ENCODE measurements around the gene ILKAP.

Gene ILKAP

DNA sequence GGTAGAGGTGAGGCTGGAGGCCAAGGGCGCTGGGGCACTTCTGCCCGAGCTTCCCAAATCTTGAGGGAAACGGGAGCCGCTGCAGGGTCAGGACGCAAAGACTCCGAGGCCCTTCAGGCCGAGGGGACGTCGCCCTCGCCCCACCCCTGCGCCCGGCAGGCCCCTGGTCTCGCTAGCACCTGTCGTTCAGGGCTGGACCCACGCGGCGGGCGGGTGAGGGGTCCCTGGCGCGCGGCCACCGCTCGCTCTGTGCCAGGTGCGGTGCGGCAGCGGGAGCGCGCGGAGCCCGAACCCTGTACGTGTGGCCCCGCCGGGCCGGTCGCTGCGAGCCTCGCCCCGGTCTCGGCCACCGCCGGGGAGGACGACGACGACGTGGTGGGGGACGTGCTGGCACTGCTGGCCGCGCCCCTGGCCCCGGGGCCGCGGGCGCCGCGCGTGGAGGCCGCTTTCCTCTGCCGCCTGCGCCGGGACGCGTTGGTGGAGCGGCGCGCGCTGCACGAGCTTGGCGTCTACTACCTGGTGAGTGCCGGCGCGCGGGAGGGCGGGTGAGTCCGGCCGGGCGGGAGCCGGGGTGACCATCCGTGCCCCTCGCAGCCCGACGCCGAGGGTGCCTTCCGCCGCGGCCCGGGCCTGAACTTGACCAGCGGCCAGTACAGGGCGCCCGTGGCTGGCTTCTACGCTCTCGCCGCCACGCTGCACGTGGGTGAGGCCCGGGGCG, 39.9 kb downstream of the ILKAP start:
- no peak for DNase-seq

GRCh38 chr2:238162846-238163441, 40.6 kb downstream of the ILKAP start:
- no peak for DNase-seq

GRCh38 chr2:238162251-238162845, 41.1 kb downstream of the ILKAP start:
- no peak for DNase-seq

GRCh38 chr2:238161291-238162051, 42.0 kb downstream of the ILKAP start:
- no peak for DNase-seq

- DNase-seq: peak in 1 of 2 donors; percentile 17
Measured at GRCh38 chr2:238160206-238161129, 43.0 kb downstream of the ILKAP start.

DNA sequence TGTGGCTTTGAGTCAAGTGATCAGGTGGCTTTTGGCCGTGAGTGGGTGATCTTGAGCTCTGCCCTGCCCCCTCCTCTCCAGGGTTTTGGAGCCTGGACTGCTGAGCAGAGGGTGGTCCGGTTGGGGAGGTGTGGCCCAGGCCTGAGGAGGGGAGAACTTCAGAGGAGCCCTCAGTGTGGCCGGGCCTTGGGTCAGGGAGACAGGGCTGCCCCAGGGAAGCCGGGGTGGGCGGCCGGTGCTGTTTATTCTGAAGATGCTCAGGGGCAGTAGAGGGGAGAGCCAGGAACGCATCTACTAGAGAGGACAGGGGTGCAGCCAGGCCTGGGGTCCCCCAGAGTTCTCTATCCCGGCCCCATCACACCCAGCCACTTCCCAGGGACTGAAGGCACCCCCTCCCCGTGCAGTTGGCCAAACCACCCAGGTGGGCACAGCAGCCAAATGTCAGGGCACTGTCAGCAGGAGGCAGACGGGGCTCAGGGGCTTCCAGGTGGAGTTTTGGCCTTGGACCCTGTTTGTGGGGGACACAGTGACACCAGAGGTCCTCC, 43.8 kb downstream of the ILKAP start:
- DNase-seq: no peak

DNA sequence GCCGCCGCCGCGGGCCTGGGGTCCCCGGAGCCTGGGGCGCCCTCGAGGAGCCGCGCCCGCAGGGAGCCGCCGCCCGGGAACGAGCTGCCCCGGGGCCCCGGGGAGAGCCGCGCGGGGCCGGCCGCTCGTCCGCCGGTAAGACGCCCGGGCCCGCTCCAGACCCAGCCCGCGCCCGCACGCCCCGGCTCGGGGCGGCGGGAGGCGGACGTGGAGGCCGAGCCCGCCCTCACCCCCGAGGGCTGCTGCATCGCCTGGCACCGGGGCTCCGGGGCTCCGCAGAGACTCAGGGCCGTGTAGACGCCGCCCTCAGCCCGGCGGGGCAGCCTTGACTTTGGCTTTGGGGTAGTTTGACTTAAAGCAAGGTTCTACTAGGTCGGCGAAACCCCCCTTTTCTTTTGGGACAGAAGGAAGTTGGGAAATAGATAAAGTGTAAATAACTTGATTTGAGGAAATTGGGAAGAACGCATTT, 44.4 kb downstream of the ILKAP start:
- no peak for DNase-seq

GRCh38 chr2:238158509-238159070, 44.9 kb downstream of the ILKAP start, which contains the start of gene ERFE:
ERFE (plus strand) TSS chr2:238158970; CDS start chr2:238159008, 38 bp downstream.
- DNase-seq: peak; percentile 40

GRCh38 chr2:238158018-238158508, 45.4 kb downstream of the ILKAP start:
- DNase-seq: no peak

GRCh38 chr2:238157506-238158017, 45.9 kb downstream of the ILKAP start:
- no peak for DNase-seq

- DNase-seq: no peak
Measured at GRCh38 chr2:238155761-238156694, 47.5 kb downstream of the ILKAP start.

- no peak for DNase-seq
Measured at GRCh38 chr2:238155051-238155760, 48.3 kb downstream of the ILKAP start.

DNA sequence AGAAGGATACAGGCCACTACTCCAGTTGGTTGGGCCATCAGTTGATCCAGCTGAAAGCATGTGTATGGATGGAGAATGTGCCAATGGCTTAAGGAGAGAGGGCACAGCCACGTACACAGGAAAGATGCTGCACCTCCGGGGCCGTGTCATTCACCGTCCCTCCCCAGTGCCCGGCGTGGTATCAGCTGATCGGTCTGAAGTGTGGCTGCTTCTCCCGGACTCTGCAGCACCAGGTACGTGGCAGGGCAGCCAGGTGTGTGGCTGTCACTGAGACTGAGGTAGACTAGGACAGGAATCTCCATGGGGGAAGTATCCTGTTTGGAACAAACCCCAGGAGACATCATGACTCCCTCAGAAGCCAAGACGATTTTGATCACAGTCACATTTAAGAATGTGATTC, 48.9 kb downstream of the ILKAP start:
- no peak for DNase-seq

DNA sequence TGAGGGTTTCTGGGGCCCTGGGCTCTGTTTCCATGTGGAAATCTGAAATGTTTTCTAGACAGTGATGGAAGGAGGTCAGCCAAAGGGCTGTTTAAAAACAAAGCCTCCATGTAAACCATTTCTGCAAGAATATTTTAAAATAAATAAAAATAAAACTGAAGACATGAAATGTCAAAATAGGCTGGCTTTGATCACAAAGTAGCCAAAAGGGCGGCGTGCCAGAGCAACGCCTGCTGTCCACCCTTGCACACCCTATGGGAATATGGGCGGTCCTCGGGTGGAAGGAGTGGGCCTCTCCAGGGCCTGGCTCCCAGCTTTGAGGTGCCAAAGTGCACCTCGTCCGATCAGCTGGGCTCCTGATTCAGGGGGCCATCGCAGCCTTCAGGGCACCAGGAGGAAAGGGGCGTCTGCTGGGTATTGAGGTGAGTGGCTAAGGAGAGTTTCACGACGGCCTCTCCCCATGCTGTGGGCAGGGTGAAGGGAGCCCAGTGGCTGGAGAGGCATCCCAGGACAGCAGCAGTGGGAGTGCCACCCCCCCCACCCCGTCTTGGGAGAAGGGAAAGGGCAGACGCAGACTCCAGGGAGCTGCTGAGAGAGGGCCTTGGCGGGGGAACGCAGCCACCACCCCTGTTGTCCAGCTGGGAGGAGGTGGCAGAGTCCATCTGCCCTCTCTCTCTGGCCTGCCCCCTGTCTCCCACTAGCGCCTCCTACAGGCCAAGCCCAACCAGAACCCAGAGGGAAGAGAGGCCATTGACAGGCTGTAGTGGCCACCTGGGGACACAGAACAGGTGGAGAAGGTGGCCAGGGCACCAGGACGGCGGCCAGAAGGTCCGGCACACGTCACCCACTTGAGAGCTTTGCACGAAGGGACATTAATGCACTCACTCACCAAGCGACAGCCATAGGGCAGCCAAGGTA, 50.5 kb downstream of the ILKAP start:
- DNase-seq: no peak

DNA sequence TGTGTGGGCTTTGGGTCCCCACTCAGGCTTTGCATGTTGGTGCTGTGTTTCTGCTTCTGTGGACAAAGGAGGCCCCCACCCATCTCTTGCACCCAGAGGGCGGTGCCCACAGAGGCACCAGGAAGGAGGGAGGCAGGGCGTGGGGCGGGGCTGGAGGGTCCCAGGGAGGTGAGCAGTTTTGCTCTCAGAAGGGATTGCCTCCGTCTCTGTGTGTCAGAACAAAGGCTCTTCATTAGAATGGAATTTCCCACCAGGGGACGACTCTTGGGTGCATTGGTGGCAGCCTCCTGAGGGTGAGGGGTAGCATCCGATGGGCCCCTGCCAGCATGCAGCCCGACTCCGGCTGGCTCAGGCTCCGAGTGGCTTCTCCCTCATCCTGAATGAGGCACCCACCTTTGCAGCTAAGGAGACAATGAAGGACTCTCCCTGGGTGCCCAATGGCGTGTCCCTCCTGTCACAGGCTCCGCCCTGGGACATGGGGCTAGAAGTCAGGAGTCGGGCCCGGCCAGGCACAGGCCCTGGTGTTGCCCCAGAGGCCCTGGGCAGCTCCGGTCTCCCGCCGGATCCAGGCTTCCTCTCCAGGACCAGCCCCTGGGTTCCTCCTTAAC, 51.8 kb downstream of the ILKAP start:
- DNase-seq: no peak

- DNase-seq: no peak
Measured at GRCh38 chr2:238151205-238151604, 52.3 kb downstream of the ILKAP start.

DNA sequence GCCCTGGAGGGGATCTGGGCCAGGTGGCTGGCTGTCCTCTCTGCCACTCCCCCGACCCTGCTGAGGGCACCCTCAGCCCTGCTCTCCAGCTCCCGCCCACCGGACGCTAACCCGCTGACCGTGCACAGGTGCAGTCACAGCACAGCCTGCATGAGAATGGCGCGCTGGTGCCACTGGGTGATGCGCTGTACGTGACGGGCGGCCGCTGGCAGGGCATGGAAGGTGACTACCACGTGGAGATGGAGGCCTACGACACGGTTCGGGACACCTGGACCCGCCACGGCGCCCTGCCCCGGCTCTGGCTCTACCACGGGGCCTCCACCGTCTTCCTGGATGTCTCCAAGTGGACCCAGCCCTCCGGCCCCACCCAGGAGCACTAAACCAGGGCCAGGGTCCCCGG, 52.8 kb downstream of the ILKAP start:
- DNase-seq: no peak
